ENCODE measurements around the gene CACYBP. TPM values are rescaled to one million over a fixed set of nuclear protein-coding genes. Genes with fewer than 3 reads are reported as not detected.
A peak's percentile ranks its signal among the peaks of the same experiment; 100 is the strongest.

CACYBP gene
- total RNA-seq, 1 donor from 2014 or later = 90.9 TPM

DNA sequence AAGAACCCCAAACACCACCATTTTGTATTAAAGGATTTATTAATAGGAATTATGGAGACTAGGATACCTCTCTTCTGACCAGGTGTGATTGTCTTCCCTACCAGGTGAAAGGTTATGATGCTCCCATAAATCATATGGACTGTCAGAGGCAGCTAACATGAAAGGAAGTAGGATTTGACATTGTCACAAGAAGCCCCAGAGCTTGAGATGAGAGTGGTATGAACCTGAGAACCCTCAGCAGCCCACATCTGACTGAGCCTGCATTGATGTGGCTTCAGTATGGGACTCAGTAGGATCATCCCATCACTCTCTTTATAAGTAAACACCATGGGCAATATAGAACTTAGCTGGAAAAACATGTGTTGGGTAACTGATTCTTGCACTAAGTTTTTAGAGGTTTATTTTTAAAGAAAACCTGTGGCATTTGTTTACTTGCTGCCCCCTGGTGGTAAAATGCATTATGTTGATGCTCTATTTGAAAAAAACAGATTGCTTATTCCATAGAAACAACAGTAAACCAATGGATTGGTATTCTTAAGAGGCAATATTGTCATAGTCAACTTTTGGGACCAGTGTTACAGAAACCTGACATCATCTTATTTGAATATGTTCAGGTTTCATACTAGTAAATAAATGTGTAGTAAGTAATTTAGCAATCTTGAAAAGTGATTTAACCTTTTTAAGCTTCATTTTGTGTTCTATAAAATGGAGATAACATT lies 16.6 kb upstream of the CACYBP start:
- Mint-ChIP-seq H3K4me1 (peaks cover 10% of the 10 kb centered on the region), H3K9me3 (no peaks in the 10 kb centered on the region), H3K27ac (no peak overlapping the region), H3K4me3 (no peak overlapping the region), H3K36me3 (ENCODE audit: low read depth) (peaks cover 55% of the 10 kb centered on the region), H3K27me3 (no peaks in the 10 kb centered on the region)
- TF ChIP-seq CTCF (IDR thresholded peaks at IDR 0.05) = peak; percentile 48
- no peak for ATAC-seq (ENCODE audit: low read depth)
- ChIA-PET POLR2A (interaction anchor here (0.6 kb wide), 1 partner anchor 385 kb away, joined by 6 read pairs; no protein-coding TSS in a partner anchor), CTCF (interaction anchor here (0.7 to 3.5 kb wide), 20 partner anchors 8 to 721 kb away, joined by 3 to 39 read pairs (median 4); no protein-coding TSS in a partner anchor)
- intact Hi-C loops (cut with micrococcal nuclease) = loop anchor here (1.0 to 5.0 kb wide), 4 partner anchors 14 to 213 kb away; no protein-coding TSS in a partner anchor
- DNase-seq = no peak

- intact Hi-C loops (cut with micrococcal nuclease) = loop anchor here (5.0 kb wide), 2 partner anchors 43 to 113 kb away; no protein-coding TSS in a partner anchor
- peaks cover 19% of the 10 kb centered on the region for H3K4me1 Mint-ChIP-seq
- POLR2A ChIA-PET = interaction anchor here (0.7 to 2.7 kb wide), 2 partner anchors 15 to 846 kb away, joined by 3 to 15 read pairs; partner anchors contain the start of gene CACYBP
- CTCF ChIA-PET = interaction anchor here (1.5 kb wide), 1 partner anchor 114 kb away, joined by 3 read pairs; no protein-coding TSS in a partner anchor
- no peak overlapping the region for H3K27ac Mint-ChIP-seq
- H3K27me3 Mint-ChIP-seq = no peaks in the 10 kb centered on the region
- ATAC-seq (ENCODE audit: low read depth) (no peak), DNase-seq (no peak)
- H3K4me3 Mint-ChIP-seq = no peak overlapping the region
- TF ChIP-seq CTCF (IDR thresholded peaks at IDR 0.05) = no peak
- peaks cover 62% of the 10 kb centered on the region for H3K36me3 Mint-ChIP-seq (ENCODE audit: low read depth)
- H3K9me3 Mint-ChIP-seq = no peaks in the 10 kb centered on the region
Measured at GRCh38 chr1:174984952-174985351, 14.8 kb upstream of the CACYBP start.

DNA sequence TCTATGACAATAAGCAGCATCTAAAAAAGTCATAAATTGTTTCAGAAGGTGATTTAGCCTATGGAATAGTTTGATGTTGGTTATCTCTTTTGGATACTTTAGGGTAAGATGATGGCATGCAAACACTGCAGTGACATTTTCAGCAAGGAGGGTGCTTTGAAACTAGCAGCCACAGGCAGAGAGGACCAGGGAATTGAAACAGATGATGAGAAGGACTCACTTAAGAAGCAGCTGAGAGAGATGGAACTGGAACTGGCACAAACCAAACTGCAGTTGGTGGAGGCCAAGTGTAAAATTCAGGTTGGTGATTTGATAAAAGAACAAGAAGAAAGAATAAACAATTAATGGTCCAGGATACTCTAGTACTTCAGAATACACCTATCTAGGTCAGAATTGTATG lies 11.2 kb upstream of the CACYBP start:
- ATAC-seq (ENCODE audit: low read depth) = no peak
- CTCF ChIA-PET = no interaction called here

DNA sequence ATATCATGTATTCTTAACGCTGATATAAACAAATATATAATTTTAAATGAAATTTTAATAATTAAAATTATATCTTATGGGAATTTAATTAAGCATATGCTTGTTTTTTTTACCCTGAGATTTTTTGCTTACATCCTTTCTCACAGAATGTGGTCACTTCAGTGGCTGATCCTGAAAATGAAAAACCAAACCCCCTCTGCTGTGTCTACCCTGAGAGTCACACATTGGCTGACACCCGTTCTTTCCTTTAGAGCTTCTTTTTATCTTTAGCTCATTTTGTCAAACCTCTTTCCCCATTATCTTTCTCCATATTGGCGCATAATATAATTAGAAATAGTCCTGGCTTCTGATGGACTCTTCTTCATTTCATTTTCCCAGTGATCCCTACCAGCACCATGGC lies 10.8 kb upstream of the CACYBP start:
- intact Hi-C loops (cut with micrococcal nuclease) = no loop called here
- Mint-ChIP-seq H3K27ac (peak overlapping the region; percentile 85), H3K27me3 (no peaks in the 10 kb centered on the region), H3K9me3 (no peaks in the 10 kb centered on the region), H3K36me3 (ENCODE audit: low read depth) (peaks cover 44% of the 10 kb centered on the region), H3K4me1 (peaks cover 19% of the 10 kb centered on the region), H3K4me3 (no peak overlapping the region)
- DNase-seq (no peak), ATAC-seq (ENCODE audit: low read depth) (no peak)
- TF ChIP-seq CTCF (IDR thresholded peaks at IDR 0.05) = no peak
- ChIA-PET CTCF (interaction anchor here (1.0 kb wide), 2 partner anchors 10 to 136 kb away, joined by 3 to 4 read pairs; no protein-coding TSS in a partner anchor), POLR2A (interaction anchor here (0.7 to 2.0 kb wide), 2 partner anchors 10 to 1245 kb away, joined by 3 to 30 read pairs; partner anchors contain the start of gene CACYBP)

More for the DNA sequence above, 11.2 kb upstream of the CACYBP start:
- Mint-ChIP-seq H3K4me3 (no peak overlapping the region), H3K27me3 (no peaks in the 10 kb centered on the region), H3K4me1 (peaks cover 19% of the 10 kb centered on the region), H3K27ac (no peak overlapping the region), H3K36me3 (ENCODE audit: low read depth) (peaks cover 48% of the 10 kb centered on the region), H3K9me3 (no peaks in the 10 kb centered on the region)
- POLR2A ChIA-PET = interaction anchor here (2.0 kb wide), 1 partner anchor 11 kb away, joined by 30 read pairs; the partner anchor contains the start of gene CACYBP
- intact Hi-C loops (cut with micrococcal nuclease) = no loop called here
- TF ChIP-seq CTCF (IDR thresholded peaks at IDR 0.05) = no peak
- no peak for DNase-seq
